RCC 7860 (cell line): ENCODE measurements around the gene PALLD.

ENCODE experiments used
- DNase-seq: peaks from one replicate; pipeline ENCODE4 v3.0.0-alpha.2; 2015; ENCODE audit warnings: low spot score
- FAIRE-seq: peaks from 2 replicates; lab custom pipeline; 2012; peaks lifted over from hg19 to GRCh38; lab: Jason Lieb, UNC

The PALLD gene

GRCh38 chr4:168585168-168586091, 88.6 kb downstream of the PALLD start:
- FAIRE-seq (peak; percentile 35), DNase-seq (peak; percentile 64)

- FAIRE-seq = no peak
- DNase-seq = no peak
These were observed 90.1 kb downstream of the PALLD start for GRCh38 chr4:168586926-168587325.

DNA sequence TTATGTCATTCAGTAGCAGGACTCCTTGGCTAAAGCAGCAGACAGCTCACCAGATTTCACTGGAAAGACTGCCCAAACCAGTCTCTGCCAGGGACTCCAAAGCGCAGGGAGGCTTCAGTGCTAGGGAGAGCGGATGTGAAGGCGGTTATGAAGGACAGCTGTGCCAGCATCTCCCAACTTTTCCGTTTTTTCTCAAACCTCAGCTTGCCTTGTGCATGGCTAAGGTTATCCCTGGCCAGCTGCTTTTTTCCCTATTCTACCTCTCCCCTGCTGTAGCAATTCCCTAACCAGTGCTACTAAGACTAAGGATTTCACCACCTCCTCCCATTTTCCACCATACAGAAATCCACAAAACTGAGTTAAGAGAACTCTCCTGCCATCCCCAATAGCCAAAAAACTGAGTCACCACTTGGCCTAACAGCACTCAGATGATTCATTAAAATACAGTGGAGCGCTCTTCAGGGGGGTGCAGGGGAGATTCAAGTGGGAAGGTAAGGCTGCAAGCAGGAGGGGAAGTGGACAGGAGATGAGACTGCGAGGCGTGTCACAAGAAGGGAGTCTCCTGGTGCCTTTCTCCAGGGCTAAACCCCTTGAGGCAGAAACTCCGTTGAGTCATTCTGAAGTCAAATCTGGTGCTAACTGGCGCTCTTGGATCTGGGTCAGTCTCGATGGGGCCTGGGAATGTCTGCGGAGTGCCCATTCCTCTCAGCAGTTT, 90.7 kb downstream of the PALLD start:
- DNase-seq (peak; percentile 97), FAIRE-seq (peak; percentile 94)

DNA sequence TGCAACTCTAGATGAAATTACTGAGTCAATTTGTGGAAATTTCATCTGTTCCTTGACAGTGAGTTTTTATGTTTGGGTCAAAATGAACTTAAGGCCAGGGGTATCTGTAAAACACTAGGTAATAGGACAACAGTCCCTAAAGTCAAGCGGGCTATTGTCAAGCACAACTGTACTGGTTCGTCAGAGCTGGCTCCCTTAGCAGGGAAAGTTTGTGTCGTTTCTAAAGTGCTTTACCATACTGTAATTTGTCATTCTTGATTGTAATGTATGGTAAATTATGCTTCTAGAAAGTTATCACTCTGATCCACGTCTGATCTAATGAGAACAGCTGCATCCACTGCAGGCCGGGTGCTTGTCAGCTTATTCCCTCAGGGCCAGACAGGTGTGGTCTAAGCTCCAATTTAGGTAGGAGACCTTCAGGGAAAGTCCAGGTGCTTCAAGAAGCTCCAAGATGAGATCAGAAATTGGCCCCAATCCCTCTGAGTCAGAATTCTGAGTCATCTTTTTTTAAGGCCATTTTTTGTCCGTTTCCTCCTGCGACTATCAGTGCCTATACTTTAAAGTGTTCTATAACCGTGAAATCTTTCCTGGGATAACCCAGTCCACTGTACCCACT, 92.2 kb downstream of the PALLD start:
- peak; percentile 81 for FAIRE-seq
- peak; percentile 70 for DNase-seq

DNA sequence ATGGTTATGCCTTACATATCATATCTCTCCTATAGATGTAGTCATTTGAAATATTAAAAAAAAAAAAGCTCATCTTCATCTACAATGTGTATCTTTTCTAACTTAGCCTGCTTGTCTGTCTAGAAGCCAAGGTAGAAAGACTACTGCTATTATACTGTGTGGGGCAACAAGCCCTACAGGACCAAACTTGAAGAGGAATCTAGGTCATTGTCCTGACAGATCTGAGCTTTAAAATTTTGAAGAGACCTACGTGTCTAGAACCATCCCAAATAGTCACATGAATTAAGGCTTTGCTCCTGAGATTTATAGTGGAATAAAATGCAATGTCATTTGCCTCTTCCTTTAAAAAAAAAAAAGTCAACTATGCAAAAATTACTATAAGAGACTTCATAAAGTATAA, 95.8 kb downstream of the PALLD start:
- FAIRE-seq (no peak), DNase-seq (no peak)

- FAIRE-seq (no peak), DNase-seq (no peak)
These were observed 96.5 kb downstream of the PALLD start for GRCh38 chr4:168593399-168593798.

GRCh38 chr4:168594121-168594520, 97.3 kb downstream of the PALLD start:
- FAIRE-seq (no peak), DNase-seq (no peak)

GRCh38 chr4:168598191-168598590, 101.3 kb downstream of the PALLD start:
- FAIRE-seq = no peak
- no peak for DNase-seq

GRCh38 chr4:168600796-168601583, 104.1 kb downstream of the PALLD start:
- DNase-seq (no peak), FAIRE-seq (no peak)

- no peak for DNase-seq
- no peak for FAIRE-seq
These were observed 105.0 kb downstream of the PALLD start for GRCh38 chr4:168601899-168602298.

GRCh38 chr4:168604496-168605373, 107.9 kb downstream of the PALLD start:
- DNase-seq (peak; percentile 73), FAIRE-seq (peak; percentile 89)

- DNase-seq = peak; percentile 67
- FAIRE-seq = peak; percentile 71
These were observed 108.6 kb downstream of the PALLD start for GRCh38 chr4:168605411-168605810.

GRCh38 chr4:168607215-168607614, 110.4 kb downstream of the PALLD start:
- FAIRE-seq (no peak), DNase-seq (no peak)

DNA sequence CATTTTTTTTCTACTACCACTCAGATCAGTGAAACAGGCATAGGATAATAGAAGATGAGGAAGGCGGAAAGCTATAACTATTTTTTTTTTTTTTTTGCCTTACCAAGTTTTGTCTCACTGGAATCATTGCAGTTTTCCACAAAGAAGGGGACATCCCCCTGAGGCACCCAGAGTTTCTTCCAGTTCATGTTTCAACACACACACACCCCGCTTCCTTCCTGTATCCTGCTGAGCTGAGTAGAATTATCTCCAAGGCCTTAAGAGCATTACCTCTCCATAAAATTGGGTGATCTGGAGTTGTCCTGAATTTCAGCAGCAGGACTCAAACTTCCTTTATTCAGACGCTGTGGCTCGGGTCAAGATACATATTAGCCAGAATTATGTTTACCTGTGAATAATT, 111.9 kb downstream of the PALLD start:
- FAIRE-seq = no peak
- DNase-seq = no peak

DNA sequence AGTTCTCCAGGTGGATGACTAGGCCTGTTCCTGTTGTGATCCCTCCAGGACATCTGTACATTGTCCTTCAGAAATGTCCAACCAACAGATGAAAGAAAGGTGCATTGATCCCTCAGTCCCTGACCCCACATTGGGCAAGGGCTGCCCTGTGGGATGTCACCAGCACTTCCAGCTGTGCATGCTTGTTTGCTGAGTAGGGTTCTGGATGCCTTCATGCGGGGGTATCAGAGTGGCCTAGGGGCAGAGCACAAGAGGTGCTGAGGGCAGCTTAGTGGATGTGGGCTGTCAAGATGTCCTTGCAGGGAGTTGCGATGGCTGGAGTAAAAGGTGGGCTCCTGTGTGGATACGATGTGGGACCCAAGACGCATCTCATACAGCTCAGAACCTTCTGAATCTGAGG, 112.5 kb downstream of the PALLD start:
- DNase-seq = no peak
- no peak for FAIRE-seq

DNA sequence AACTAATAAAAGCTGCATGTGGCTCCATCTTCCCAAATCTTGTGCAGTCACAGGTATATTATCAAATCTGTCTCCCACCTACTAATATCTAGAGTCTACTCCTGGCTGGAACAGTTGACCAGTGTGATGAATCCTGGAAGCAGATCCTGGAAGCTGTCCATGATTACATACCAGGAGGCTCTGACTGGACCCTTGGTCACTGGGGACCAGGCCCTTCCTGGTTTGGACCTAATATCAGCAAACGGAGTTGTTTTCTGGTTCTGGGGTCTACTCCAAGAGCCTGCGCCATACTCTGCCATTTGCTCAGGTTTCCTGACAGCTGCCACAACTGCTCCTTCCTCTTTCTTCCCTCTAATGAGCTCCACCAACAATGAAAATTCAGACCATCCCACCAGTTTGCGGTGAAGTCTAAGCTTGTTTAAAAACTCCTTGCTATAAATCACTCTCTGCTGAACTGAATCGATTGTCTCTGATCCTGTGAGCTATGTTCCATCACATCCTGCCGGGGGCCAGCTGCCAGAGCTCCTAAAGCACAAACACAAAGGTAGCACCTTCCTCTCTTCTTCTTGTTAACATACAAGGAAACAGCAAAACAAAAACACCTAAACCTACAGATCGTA, 114.2 kb downstream of the PALLD start:
- no peak for FAIRE-seq
- DNase-seq = no peak

GRCh38 chr4:168612450-168613135, 115.7 kb downstream of the PALLD start:
- FAIRE-seq (peak; percentile 73), DNase-seq (peak; percentile 60)

DNA sequence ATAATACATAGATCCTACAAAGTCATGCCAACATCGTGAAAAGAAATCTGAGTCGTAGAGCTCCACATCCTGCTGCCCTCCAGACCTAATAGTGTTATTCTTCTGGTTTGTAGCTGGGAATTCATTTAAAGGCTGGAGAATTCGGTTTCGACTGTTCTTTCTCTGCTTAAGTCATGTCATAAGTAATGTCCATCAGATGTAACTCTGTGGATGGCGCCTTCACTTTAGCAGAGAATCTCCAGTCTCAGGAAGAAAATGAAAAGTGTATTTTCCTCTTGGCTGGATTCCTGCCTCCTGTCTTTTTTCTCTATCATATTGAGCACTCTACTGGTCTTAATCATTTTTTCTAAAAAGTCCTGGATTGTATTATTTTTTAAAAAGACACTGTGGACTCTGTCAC, 117.0 kb downstream of the PALLD start:
- FAIRE-seq (no peak), DNase-seq (no peak)
